CD4-positive, alpha-beta T cell treated with Interleukin-10 for 1 hour (primary cell): ENCODE data around the gene PKP1.

Experiments
- DNase-seq: peaks from one replicate; pipeline ENCODE4 v3.0.0-alpha.2; 2020

PKP1 gene

GRCh38 chr1:201311356-201312011 is 28.2 kb downstream of the PKP1 start:
- no peak for DNase-seq

GRCh38 chr1:201312298-201312697 is 29.0 kb downstream of the PKP1 start:
- no peak for DNase-seq

GRCh38 chr1:201313086-201313485 is 29.8 kb downstream of the PKP1 start:
- DNase-seq: no peak

- DNase-seq: no peak
Observed at GRCh38 chr1:201316556-201316955, 33.2 kb downstream of the PKP1 start.

DNA sequence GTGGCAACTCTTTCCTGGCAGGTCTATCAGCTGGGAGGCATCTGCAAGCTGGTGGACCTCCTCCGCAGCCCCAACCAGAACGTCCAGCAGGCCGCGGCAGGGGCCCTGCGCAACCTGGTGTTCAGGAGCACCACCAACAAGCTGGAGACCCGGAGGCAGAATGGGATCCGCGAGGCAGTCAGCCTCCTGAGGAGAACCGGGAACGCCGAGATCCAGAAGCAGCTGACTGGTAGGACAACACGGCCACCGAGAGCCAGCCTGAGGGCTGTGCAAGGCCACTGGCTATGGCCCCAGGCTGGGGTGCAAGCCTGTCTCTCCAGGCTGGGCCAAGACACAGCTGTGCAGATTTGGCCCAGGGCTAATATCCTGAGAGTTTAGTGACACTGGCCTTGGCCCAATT is 34.2 kb downstream of the PKP1 start:
- no peak for DNase-seq

DNA sequence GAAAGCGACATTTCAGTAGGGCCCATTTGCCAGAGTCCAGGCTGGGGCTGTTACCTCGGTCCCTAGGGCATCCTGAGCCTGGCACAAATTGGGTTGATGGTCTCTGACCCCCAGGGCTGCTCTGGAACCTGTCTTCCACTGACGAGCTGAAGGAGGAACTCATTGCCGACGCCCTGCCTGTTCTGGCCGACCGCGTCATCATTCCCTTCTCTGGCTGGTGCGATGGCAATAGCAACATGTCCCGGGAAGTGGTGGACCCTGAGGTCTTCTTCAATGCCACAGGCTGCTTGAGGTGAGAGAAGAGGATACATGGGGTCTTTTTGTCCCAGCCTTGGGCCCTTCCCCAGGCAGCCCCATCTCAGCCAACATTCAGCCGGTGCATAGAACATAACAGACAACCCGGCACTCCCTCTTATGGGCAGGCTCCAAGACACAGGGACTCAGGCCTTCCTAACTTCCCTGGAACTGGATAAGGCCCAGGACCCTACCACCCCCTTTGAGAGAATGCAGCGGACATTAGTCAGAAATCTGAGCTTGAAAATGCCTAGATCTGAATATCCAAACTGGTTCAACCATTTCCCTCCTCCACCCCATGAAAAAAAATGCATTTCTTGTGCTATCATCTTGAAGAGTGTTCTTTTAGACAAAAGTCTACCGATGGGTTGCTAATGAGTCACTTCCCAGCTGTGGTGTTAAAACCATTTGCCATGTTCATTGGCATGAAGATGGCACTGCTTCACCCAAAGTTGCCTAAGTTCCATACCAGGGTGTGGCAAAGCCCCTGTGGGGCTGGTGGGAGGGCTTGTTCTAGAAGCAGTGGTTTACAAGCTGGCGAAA is 35.4 kb downstream of the PKP1 start:
- DNase-seq: no peak

- DNase-seq: no peak
Observed at GRCh38 chr1:201319631-201320030, 36.3 kb downstream of the PKP1 start.

DNA sequence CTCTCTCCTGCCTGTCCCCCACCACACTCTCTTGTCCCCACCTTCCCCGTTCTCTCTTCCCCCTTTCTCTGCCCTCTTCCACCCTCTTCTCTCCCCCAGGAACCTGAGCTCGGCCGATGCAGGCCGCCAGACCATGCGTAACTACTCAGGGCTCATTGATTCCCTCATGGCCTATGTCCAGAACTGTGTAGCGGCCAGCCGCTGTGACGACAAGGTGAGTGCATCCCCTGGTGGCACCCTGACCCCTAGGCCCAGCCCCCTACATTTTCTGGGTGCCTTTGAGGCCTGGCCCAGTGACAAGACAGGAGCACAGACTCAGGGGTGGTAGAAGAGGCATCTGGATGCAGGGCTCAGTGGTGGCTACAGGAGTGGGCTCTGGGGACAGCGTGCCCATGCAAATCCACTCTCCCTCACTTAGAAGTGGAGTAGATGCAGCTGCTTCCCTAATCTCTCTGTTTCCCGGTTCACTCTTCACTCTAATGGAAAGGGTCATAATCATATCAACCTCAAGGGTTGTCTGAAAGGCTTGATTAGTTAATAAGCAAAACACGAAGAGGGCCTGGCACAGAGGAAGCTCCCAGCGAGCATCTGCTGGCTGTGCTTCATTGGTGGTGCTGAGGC is 37.0 kb downstream of the PKP1 start:
- DNase-seq: no peak

GRCh38 chr1:201321826-201322390 is 38.6 kb downstream of the PKP1 start:
- no peak for DNase-seq

DNA sequence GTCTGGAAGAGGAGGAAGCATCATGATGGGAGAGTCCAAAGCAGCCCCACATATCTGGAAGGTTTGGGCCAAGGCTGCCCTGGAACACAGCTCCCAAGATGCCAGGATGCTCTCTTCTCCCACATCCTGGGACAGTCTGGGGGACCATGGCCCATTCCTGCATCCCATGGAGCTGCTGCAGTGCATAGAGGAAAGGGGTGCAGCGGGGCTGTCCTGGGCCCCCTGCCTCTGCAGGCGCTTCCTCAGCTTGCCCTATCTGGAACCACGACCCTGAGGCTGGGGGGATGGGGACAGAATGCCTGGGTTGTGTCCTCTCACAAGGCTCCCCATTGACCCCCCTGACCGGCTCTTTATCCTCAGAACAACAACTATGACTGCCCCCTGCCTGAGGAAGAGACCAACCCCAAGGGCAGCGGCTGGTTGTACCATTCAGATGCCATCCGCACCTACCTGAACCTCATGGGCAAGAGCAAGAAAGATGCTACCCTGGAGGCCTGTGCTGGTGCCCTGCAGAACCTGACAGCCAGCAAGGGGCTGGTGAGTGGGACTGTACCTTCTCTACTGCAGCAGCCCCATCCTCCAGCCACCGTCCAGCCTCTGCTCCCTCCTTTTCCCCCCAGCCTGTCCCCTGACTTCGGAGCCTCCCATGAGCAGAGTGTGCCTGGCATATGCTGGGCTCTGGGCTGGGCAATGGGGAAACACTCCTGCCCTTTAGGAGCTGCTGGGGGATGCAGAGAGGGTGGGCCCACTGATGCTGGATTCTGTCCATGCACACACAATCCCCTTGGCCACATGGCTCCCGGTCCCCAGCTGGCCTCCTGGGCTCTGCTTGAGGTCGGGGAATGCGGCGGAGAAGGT is 39.6 kb downstream of the PKP1 start:
- DNase-seq: no peak

DNA sequence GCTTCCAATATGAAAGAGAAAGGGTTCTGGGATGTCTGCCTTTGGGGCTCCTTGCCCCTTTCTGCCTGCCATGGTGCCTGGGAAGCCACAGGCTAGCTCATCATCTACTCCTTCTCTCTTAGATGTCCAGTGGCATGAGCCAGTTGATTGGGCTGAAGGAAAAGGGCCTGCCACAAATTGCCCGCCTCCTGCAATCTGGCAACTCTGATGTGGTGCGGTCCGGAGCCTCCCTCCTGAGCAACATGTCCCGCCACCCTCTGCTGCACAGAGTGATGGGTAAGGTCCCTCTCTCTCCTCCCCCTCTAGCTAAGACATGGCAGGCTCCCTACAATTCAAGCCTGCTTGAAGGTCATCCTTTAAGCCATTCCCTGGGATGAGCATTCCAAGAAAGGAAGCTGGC is 41.0 kb downstream of the PKP1 start:
- no peak for DNase-seq

- no peak for DNase-seq
Observed at GRCh38 chr1:201324821-201325677, 41.7 kb downstream of the PKP1 start.

- DNase-seq: no peak
Observed at GRCh38 chr1:201325678-201326060, 42.4 kb downstream of the PKP1 start.

- no peak for DNase-seq
Observed at GRCh38 chr1:201326710-201327109, 43.4 kb downstream of the PKP1 start.

- DNase-seq: no peak
Observed at GRCh38 chr1:201327687-201328240, 44.5 kb downstream of the PKP1 start.

- no peak for DNase-seq
Observed at GRCh38 chr1:201328576-201328975, 45.3 kb downstream of the PKP1 start.

DNA sequence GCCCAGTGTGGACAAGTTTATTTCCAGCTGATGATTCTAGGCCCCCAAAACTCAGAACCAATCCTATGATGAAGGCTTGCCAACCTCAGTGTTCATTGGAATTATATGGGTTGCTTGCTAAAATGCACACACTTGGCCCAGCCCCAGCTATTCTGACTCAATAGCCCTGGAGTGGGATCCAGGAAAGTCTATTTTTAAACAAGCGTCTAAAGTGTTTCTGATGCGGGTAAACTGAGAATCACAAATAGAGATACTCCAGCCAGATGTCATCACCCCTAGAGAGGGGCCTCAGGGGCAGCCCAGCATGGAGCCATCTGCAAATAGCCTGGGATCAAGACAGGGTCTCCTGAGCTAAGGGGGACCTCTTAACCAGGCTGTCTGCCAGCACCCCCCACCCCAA is 46.0 kb downstream of the PKP1 start:
- no peak for DNase-seq

DNA sequence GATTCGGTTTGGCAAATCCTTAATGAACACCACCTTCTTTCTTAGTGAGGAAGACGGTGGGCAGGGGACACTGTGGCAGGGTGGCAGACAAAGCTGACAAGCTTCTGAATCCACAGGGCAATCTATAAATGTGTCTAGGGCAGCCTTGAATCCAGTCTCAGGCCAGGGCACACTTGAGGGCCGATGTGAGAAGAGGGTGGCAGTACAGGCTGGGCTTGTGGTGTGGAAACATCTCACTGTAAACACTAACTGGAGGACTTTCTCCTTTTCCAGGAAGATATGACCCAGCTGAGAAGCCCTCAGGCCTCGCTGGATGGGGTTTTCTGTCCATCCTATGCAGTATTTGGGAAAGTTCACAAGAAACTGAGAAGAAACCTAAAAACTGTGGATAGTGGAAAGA is 46.5 kb downstream of the PKP1 start:
- DNase-seq: no peak

GRCh38 chr1:201330541-201330940 is 47.2 kb downstream of the PKP1 start:
- no peak for DNase-seq

DNA sequence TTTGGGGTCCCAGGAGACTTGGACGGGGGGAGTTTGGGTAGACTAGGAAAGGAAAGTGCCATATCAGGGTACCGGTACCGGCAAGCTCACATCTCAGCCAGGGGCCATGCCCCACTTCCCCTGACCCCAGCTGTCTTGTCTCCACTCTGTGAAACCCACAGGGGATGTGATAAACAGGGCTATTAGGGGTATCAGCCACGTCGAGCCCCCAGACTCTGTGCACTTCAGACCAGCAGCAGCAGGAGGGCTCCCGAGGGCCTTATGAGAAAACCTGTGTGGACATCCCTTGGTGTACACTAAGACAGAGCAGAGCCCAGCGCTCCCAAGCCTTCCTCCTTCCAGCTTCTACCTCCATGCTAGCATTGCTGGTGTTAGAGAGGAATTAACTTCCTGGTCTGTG is 47.9 kb downstream of the PKP1 start:
- DNase-seq: no peak

- no peak for DNase-seq
Observed at GRCh38 chr1:201332021-201332420, 48.7 kb downstream of the PKP1 start.
